ENCODE results near the gene NR2C2.

The NR2C2 gene

DNA sequence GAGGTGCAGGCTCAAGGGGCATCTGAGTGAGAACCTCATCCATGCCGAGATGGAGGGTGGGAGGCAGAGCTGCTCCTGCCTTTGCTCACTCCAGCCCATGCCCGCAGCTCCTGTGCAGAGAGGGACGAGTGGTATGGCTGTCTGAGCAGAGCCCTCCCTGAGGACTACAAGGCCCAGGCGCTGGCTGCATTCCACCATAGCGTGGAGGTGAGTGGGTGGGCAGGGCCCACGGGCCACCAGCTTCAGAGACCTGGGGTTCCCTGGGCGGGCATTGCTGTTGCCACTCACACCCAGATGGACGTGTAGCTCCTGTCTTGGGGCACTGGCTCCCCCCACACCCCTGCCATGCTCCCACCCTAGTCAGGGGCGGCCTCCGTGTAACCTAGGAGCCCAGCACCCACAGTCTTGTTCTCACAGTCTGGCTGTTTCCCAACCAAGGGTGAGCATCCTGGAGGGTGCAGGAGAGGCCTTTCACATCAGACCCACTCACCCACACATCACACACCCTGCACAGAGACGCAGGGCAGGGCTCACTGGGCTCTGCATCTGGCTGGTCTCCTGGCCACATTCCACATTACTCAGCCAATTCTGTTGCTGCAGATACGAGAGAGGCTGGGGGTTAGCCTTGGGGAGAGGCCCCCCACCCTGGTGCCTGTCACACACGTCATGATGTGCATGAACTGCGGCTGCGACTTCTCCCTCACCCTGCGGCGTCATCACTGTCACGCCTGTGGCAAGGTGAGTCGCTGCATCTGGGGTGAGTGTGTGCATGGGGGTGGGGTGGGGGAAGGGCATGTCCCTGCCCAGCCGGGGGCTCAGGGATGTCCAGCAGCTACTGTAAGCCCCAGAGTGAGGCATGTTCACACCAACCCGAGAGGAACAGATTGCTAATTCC is 25.3 kb upstream of the NR2C2 start:
- DNase-seq, result no peak

DNA sequence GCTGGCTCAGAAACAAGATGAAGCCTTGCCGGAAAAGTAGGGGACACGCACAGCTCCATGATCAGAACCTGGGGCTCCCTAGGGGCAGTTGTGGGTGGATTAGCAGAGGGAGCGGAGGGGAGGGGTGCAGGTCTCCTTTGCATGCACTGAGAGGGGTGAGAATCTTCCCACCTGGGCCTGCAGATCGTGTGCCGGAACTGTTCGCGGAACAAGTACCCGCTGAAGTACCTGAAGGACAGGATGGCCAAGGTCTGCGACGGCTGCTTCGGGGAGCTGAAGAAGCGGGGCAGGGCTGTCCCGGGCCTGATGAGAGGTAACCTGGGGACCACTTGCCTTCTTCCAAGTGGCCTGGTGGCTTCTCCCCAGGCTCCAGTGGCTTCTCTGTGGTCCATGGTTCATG is 24.5 kb upstream of the NR2C2 start:
- no peak for DNase-seq

DNA sequence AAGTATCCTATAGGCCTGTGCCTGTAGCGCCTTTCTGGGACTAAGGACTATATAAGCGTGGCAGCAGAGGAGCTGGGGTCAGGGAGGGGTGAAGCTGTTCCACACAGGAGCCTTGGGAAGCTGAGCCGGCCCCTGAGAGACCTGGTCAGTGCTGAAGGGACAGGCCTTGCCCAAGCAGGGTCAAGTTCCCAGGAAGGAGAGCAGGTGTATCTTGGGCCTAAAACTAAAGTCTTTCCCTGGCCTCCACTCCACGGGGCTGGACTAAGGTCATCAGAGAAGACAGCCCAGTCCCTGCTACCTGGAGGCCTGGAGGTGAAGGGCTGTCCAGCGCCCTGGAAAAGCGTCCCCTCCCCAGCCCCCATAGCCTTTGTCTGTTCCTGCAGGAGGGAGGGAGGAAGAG is 23.9 kb upstream of the NR2C2 start:
- no peak for DNase-seq

DNA sequence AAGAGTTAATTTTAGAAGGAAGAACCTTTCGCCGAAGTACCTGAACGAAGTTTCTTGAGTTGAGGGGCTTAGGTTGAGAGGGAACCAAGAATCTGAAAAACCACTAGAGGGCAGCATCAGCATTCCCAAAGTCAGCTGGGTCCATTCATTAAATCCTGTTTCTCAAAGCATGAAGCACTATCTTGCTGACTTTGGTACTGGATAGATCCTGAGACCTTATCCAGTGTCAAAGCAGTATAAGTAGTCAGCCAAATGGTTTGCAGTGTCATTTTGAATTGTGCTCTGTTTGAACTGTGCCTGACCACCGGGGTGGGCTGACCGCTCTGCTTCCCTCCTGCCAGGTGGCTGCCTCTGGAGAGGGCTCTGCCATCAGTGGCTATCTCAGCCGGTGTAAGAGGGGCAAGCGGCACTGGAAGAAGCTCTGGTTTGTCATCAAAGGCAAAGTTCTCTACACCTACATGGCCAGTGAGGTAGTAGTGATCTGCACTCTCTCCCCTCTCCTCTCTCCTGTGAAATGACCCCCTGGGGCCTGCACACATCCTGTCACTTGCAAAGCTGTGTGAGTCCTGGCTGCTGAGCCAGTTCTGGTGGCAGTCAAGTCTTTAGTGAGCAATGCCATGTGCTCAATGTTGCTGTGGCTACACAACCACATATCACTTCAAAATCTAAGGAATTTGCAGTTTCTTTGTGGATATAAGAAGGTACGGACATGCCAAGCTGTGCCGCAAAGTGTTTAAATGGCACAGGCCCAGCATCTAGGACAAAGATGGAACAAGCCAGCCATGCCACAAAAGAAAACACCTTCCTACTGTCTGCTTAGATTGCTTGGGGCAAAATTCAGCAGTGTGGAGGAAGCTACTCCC is 21.4 kb upstream of the NR2C2 start:
- no peak for DNase-seq

DNA sequence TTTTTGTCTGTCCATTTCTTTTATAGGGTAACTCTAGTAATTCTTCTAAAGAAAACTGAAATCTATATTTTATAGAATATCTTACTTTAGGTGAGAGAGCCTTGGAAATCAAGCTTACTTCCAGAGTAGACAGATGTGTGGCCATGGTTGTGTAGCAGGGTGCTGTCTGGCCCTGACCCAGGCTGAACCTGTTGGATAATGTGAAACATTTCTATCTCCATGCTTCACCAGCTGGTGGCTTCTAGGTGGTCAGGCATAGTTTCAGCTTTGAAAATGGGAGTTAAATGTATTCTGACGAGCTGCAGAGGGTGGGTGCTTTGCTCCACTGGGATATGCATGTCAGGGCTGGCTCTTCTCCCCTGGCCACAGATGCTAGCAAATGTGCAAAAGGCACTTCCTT is 20.8 kb upstream of the NR2C2 start:
- DNase-seq, result no peak

DNA sequence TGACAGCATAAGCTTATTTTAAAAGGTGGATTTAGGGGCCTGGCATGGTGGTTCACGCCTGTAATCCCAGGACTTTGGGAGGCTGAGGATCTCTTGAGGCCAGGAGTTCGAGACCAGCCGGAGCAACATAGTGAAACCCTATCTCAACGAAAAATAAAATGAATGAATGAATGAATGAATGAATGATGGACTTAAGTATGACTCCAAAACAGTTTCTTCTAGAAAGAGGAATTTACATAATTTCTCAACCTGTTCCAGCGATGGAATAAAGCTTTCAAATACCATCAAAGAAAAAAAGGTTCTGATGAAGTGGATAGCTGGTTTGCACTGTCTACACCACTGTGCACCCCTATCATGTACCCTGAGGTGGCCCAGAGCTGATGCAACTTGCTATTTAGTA is 20.1 kb upstream of the NR2C2 start:
- DNase-seq, result no peak

DNA sequence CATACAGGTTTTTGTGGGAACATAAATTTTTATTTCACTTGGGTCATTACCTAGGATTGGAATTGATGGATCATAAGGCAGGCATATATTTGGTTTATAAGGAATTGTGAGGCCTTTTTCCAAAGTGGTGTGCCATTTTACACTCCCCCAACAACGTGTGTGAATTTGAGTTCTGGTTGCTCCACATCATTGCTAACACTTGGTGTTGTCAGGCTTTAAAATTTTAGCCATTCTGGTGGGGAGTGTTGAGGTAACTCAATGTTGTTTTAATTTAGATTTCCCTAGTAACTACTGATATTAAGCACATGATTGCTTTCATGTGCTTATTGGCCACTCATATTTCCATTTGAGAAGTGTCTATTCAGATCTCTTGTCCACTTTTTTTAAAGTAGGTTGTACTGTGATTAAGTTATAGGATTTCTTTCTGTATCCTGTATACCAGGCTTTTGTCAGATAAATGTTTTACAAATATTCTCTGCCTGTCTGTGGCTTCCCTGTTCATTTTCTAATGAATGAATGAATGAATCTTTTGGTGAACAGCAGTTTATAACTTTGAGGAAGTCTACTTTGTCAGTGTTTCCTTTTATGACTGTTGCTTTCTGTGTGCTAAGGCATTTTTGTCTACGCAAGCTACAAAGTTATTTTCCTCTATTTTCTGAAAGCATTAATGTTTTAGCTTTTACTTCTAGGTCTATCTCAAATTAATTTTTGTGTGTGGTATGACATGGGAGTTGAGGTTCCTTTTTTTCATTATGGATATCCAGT is 17.9 kb upstream of the NR2C2 start:
- DNase-seq, result no peak

DNA sequence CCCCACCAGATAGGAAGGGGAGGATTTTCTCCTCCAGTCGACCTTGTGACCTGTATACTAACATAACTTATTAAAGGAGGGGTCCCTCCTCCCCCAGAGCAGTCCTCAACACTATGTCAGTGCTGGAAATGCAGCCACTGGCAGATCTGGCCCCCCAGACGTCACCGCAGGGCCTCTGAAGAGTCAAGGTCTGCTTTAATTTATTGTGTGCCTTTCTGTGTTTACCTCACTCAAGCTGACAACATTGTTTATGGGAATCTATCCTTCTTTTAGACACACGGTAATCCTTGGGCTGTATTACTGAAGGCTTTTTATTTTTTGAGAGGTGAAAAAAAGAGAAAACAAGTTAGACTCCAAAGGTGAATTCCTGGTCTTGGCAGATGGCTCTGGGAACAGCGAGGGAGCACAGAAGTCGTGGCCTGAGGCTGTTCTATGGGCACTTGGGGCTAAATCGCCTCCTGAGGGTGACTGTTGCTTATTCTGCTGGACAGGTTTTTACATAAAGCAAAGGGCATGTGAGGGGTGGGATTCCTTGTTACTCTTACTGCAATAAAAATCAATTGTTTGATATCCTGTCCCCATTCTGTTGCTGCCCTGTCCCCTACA is 13.5 kb upstream of the NR2C2 start:
- no peak for DNase-seq

DNA sequence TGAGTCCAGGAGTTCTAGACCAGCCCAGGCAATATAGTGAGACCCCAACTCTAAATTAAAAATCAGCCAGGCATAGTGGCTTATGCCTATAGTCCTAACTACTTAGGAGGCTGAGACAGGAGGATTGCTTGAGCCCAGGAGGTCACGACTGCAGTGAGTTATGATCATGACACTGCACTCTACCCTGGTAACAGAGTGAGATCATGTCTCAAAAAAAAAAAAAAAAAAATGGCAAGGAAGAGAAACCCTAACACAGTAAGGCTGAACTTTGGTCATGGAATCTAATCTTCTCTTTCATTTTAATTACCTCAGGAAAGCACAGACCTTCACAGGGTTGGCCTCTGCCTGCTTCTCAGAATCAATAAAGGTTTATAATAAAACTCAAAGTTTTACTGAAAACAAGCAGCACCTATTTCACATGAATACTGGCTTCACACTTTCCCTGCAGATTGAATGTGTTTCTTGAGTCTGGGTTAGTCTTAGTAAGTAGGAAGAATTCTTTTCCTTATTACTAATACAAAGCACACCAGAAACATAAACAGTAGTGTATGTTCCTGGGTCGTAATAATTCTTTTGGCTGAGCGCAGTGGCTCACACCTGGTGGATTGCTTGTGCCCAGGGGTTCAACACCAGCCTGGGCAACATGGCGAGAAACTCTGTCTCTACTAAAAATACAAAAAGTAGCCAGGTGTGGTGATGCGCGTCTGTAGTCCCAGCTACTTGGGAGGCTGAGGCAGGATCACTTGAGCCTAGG is 11.6 kb upstream of the NR2C2 start:
- DNase-seq, result no peak

DNA sequence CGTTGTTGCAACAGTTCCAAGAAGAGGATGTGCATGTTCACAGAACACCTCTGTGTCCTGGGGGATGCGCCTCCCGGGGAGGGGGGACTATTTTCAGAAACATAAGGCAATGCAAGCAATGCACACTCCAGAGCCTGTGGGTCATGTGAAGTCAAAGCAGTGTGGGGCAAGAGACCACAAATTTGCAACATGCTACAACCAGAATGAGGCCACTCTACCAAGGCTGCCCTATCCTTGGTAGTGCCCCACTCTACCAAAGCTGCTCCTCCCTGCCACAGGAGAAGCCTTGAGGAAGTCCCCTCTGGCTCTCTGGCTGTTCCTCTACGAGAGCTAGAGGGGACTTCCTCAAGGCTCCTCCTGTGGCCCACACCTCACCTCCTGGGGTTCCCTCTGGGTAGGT is 8.4 kb upstream of the NR2C2 start:
- no peak for DNase-seq

DNA sequence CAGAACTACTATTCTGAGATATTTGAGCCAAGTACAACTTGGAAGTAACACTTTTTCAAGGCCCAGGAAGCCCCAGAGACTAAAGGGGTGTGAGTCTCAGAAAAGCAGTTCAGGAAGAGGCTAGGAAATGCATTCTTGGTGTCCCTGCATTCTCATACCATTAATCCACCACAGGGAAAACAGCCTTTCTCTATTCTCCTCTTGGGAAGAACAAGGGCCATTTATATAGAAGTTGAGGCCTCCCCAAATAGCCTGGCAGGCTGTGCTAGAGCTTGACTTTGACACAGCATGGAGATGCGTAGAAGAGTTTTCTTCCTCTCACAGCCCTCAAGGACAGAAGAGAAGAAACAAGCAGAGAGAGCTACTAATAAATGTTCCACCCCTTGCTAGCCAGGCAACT is 5.5 kb upstream of the NR2C2 start:
- no peak for DNase-seq

DNA sequence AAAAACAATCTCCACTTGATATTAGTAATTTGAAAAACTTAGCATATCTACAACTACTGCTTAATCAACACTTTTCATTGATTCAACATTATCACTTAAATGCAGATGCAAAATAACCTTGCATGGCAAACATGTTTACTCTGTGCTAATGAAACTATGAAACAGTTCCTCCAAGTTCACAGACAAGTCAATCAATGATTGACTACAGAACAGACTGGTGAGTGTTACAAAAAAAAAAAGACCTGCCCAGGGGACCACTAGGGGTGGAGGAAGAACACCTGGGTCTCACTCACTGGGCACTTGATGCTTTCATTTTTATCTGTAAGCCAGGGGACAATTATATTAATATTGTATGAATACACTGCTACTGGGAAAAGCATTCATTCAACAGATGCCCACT is 4.3 kb upstream of the NR2C2 start:
- no peak for DNase-seq

DNA sequence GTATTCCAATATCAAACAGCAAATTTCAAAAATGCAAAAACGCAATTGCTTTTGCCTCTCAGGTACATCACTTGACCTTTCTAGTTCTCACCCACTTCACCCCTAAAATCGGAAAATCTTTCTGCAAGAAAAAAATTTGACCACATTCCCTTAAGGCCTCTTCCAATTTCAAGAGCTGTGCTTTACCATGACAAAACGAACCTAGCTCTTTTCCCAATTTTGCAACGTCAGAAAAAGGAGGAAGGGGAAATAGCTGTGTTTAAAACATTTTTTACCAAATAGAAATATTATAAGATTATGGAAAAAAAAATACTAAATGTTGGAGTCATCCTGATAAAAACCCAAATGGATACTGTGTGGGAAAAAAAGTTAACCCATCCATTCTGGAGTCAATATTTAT is 1.1 kb upstream of the NR2C2 start:
- no peak for DNase-seq

DNA sequence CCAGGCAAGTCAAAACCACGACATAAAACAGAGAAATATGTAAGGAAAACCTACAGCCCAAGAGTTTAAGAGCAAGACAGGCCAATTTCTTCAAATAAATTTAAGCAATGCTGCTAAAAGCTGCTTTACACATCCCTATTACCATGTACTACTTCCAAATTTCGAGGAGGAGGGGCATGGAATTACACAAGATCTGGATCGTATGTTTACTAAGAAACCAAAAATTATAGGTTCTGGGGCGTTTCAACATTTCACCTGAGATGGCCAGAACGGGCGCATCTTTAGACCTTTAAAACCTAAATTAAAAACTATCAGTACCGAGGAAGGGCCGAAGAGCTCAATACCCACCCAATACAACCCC is 664 bp upstream of the NR2C2 start:
- DNase-seq, result no peak

DNA sequence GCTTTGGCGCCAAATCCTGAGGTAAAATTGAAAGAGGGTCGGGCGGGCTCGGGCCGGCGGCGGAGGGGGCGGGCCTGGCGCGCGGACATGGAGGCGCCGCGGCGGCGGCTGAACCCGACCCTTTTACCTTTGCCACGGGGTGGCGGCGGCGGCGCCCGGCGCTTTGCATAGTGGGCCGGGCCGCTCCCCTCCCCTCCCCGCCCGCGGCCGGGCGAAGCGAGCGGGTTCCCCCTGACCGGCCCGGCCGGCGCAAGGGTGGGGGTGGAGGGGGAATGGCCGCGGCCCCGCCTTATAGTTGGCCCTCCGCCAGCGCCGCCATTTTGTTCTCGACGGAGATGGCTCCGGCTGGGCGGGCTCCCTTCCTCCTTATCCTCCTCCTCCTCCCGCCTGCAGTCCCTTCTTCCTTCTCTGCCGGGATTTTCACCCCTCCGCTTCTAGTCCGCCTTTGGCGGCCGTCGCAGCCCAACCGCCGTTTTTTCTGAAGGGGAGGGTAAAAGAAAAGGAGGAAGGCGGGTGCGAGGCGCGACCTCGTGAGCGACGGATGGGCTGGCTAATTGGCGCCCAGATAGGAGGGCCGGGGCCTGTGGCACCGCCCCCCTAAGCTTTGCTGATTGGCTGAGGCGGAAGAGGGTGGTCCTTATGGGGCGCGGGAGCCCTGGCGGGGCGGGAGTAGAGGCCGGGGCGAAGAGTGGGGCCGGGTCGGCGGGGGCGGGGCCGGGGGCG is 664 bp downstream of the NR2C2 start:
- peak; percentile 93 to 97 (median 94) for DNase-seq

DNA sequence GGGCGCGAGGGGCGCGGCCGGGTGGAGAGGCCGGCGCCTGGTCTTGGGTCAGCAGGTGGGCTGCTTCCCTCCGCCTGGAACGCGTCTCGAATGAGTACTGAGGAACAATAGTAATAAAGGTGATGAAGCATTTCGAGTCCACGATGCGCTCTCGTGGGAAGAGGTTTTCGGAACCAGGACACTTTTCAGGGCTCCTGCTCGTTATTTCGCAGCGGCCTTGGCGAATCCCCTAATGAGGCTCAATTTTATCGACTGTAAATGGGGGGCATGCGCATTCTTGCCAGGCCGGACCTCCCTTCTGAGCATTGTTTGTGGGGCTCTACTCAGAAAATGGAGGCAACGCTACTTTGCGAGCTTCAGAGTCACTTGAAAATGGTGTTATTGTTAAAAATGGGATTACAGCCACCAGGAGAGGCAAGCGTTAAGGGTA is 1.2 kb downstream of the NR2C2 start:
- no peak for DNase-seq

DNA sequence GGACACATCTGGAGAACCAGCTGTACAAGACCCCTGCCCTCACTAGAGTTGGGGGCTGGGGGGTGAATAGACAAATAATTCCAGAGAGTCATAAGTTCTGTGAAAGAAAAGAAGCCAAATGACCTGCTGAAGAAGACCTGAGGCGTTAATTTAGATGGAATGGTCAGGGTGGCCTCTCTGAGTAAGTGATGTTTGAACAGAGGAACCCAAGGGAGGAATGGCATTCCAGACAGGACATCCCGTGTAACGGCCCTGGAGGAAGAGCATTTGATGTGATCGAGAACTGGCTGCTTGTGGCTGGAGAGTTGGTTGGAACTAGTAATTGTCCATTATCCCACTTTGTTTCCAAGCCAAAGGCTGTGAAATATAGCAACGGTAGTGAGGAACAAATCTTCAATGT is 1.7 kb downstream of the NR2C2 start:
- DNase-seq, result no peak

DNA sequence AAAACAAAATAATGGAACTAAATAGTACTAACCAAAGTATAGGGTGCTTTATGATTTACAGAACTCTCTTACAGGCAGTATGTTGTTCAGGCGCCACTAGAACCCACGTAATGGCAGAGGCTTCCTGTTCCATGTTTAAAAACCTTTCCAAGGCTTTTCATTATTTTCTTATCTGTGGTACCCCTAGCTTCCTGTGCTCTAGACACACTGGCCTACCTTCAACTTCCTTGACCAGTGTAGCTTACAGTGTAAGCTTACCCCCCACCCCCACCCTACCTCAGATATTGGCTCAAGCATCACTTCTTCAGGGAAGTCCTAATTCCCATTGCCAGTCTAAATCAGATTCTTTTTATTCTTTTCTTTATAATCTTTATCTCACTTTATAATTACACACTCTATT is 2.9 kb downstream of the NR2C2 start:
- no peak for DNase-seq

DNA sequence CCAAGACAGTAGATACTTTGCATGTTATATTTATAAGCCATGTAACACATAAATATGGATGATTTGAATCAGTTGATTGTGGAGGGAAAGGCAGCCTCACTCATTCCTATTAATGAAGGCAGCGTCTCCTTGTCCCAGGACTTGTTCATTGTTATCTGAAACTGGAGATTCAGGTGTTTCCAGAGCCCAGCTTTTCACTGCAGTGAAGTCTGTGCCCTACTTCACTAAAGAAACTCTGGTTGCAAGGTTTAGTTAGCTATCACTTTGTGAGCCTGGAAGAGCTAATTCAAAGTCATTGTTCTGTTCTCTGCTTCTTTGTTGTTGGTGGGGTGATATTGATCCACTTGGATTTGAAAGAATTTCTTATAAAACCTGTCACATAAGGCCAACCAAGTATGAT is 9.8 kb downstream of the NR2C2 start:
- DNase-seq, result no peak

DNA sequence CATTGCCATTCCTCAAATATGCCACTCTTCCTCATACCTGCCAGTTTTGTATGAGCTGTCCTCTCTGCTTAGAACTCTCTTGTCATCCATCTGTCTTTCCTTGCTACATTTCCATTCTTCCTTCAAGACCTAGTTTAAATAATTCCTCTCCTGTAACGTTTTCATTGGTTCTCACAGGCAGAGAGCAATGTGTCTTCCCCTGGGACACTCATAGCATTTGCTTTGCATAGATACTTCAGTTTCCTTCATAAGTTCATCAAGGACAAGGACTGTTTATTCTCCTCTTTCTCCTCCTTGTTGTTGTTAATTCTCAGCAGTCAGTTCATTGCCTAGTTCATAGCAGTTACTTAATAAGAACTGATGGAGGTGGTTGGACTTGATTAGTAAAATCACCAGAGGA is 10.5 kb downstream of the NR2C2 start:
- no peak for DNase-seq

DNA sequence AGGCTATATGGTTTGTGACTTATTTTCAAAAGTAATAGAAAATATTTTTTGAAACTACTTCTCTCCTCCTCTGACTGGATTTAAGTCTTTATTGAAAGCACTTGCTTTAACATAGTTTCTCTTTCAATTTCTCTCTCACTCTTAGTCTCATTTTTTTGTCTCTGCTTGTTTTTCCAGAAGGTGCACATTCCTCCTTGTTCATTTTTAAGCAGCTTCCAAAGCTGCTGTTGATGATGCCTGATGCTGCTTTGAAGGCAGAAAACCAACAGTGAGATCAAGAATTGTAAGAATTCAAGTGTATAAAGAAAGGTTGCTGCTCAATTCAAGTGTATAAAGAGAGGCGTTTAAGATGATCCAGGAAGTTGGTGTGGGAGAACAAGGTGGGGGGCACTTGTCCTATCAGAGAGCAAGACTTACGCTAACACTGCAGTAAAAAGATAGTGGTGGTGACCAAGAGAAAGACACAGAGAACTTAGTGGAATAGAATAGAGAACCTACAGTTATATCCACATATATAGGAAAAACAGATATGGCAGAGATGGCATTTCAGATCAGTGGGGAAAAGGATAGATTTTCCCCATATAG is 12.1 kb downstream of the NR2C2 start:
- no peak for DNase-seq

Measured in activated naive CD4-positive, alpha-beta T cell (primary cell).